H1 (cell line): ENCODE measurements around the gene FTMT.

ENCODE experiments used
- ASH2L ChIP-seq: fragments of 200-600, 300-600 bp; sonication (generic); IDR thresholded peaks from one replicate; pipeline ENCODE4 v1.7.1; 2017; ENCODE audit warnings: low read length
- CEBPB ChIP-seq: IDR thresholded peaks from 2 replicates; pipeline ENCODE4 v1.6.1; 2012; ENCODE audit warnings: low read depth, low read length
- CHD1 ChIP-seq: IDR thresholded peaks from 2 replicates; pipeline ENCODE4 v1.6.1; 2012; ENCODE audit warnings: low read depth, low read length, improper control_type of control experiment
- NRF1 ChIP-seq: IDR thresholded peaks from 2 replicates; pipeline ENCODE4 v1.6.1; 2011; ENCODE audit warnings: mild to moderate bottlenecking, low read depth, low read length, improper control_type of control experiment
- POLR2A ChIP-seq, 2 experiments: IDR thresholded peaks; 1 replicate in 1 of 2; 2 replicates in 1 of 2; pipeline ENCODE4 v1.6.1; 2011; ENCODE audit warnings: low read depth in 2 of 2, low read length in 2 of 2, mild to moderate bottlenecking in 2 of 2; ENCODE audit errors: control extremely low read depth in 1 of 2
- POLR2AphosphoS5 ChIP-seq: IDR thresholded peaks from 2 replicates; pipeline ENCODE4 v1.6.1; 2011; ENCODE audit warnings: low read depth, low read length
- TAF1 ChIP-seq: IDR thresholded peaks from 2 replicates; pipeline ENCODE4 v1.6.1; 2011; ENCODE audit warnings: mild to moderate bottlenecking, low read depth, low read length
- TCF12 ChIP-seq: IDR thresholded peaks from 2 replicates; pipeline ENCODE4 v1.6.1; 2011; ENCODE audit warnings: low read depth, mild to moderate bottlenecking, low read length
- TF ChIP-seq, protein P1 (sequence below): IDR thresholded peaks from 2 replicates; pipeline ENCODE4 v1.6.1; 2011; ENCODE audit warnings: low read length, improper control_type of control experiment
- TF ChIP-seq, protein P2 (sequence below), 3 experiments: IDR thresholded peaks; 1 replicate in 2 of 3; 2 replicates in 1 of 3; pipeline versions ENCODE4 v1.5.1 to v1.6.1; 2011; ENCODE audit warnings: low read length in 3 of 3, mild to moderate bottlenecking in 3 of 3, inconsistent platforms in 2 of 3, low read depth in 1 of 3, moderate library complexity in 1 of 3; ENCODE audit not compliant: insufficient read depth in 1 of 3; ENCODE audit errors: control extremely low read depth in 1 of 3

DNA sequence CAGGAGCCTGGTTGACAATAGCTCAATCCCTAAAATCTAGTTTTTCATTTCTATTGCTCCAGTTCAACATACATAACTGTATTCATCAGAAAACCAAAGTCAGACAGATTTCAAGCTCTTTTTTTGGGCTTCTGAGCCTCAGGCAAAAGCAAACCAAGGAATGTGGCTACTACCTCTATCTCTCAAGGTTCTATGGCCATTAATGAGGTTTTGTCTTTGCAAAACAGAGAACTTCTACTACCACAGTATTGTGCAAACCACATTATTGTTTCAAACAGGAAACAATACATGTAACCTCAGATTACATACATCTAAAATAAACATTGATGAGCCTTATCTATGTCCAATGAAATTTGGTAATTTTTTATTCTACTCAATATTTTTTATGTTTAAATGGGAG is 35.5 kb upstream of the FTMT start:
- TF ChIP-seq POLR2AphosphoS5 (no peak), POLR2A (IDR thresholded peaks at IDR 0.05; ENCODE audit: control extremely low read depth in 1 of 2, low read depth in 2 of 2, low read length in 2 of 2) (no peak), CEBPB (no peak), CHD1 (no peak), TCF12 (no peak), NRF1 (no peak), ASH2L (no peak), TAF1 (no peak)
- TF ChIP-seq, protein P1, sequence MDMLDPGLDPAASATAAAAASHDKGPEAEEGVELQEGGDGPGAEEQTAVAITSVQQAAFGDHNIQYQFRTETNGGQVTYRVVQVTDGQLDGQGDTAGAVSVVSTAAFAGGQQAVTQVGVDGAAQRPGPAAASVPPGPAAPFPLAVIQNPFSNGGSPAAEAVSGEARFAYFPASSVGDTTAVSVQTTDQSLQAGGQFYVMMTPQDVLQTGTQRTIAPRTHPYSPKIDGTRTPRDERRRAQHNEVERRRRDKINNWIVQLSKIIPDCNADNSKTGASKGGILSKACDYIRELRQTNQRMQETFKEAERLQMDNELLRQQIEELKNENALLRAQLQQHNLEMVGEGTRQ, result no peak
- TF ChIP-seq, protein P2, sequence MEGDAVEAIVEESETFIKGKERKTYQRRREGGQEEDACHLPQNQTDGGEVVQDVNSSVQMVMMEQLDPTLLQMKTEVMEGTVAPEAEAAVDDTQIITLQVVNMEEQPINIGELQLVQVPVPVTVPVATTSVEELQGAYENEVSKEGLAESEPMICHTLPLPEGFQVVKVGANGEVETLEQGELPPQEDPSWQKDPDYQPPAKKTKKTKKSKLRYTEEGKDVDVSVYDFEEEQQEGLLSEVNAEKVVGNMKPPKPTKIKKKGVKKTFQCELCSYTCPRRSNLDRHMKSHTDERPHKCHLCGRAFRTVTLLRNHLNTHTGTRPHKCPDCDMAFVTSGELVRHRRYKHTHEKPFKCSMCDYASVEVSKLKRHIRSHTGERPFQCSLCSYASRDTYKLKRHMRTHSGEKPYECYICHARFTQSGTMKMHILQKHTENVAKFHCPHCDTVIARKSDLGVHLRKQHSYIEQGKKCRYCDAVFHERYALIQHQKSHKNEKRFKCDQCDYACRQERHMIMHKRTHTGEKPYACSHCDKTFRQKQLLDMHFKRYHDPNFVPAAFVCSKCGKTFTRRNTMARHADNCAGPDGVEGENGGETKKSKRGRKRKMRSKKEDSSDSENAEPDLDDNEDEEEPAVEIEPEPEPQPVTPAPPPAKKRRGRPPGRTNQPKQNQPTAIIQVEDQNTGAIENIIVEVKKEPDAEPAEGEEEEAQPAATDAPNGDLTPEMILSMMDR (IDR thresholded peaks at IDR 0.05; ENCODE audit: control extremely low read depth in 1 of 3, insufficient read depth in 1 of 3, low read depth in 1 of 3, low read length in 3 of 3), result no peak
